IMR-90 (cell line): ENCODE results near the gene COA6. TPM values are rescaled to one million over a fixed set of nuclear protein-coding genes. Genes with fewer than 3 reads are reported as not detected.

Experiments used
- ATAC-seq: fragments of 200-7000 bp; cut with Tn5 transposase; 2 replicates; pipeline ENCODE4 v1.9.1; 2020; ENCODE audit warnings: low read depth, mild to moderate bottlenecking, moderate library complexity
- BruUV-seq: library from RNA; stranded (reverse); fragments of 400-500 nt; replicated peaks from 2 replicates; lab custom pipeline; 2021; lab: Mats Ljungman, UMichigan
- CTCF ChIA-PET: fragments of 300-600 bp; formaldehyde crosslinking; extraction: SDS; loops from one replicate; lab custom pipeline; 2021; ENCODE audit warnings: antibody characterized with exemption; lab: Yijun Ruan, JAX
- POLR2A ChIA-PET: fragments of 300-600 bp; sonication (Branson Sonifier 250); formaldehyde crosslinking; loops from one replicate; lab custom pipeline; 2022; ENCODE audit warnings: antibody characterized with exemption; ENCODE audit not compliant: unreplicated experiment; lab: Charles Lee
- DNase-seq: peaks from one replicate; pipeline ENCODE4 v3.0.0; 2013
- H2AFZ ChIP-seq: replicated peaks from 2 replicates; pipeline ENCODE3; 2013; ENCODE audit warnings: low read length, mild to moderate bottlenecking; ENCODE audit not compliant: poor library complexity
- H2AK5ac ChIP-seq: 2 replicates; pipeline ENCODE4 v1.6.1; 2013; ENCODE audit warnings: low read depth, low read length, inconsistent platforms
- H2AK9ac ChIP-seq: replicated peaks from 2 replicates; pipeline ENCODE3; 2013; ENCODE audit warnings: mild to moderate bottlenecking, low read depth, low read length, moderate library complexity; ENCODE audit not compliant: poor library complexity
- H2BK120ac ChIP-seq: 2 replicates; pipeline ENCODE4 v1.6.1; 2013; ENCODE audit warnings: low read depth, low read length, inconsistent platforms
- H2BK15ac ChIP-seq: 3 replicates; pipeline ENCODE4 v1.6.1; 2013; ENCODE audit warnings: low read depth, low read length, inconsistent platforms
- H2BK20ac ChIP-seq: 2 replicates; pipeline ENCODE4 v1.6.1; 2013; ENCODE audit warnings: low read depth, mild to moderate bottlenecking, inconsistent platforms, low read length, moderate library complexity
- H2BK5ac ChIP-seq: 2 replicates; pipeline ENCODE4 v1.6.1; 2013; ENCODE audit warnings: mild to moderate bottlenecking, low read depth, low read length, inconsistent platforms; ENCODE audit not compliant: poor library complexity, severe bottlenecking
- H3K14ac ChIP-seq: replicated peaks from 2 replicates; pipeline ENCODE4 v1.6.1; 2013; ENCODE audit warnings: low read depth, low read length, inconsistent platforms
- H3K18ac ChIP-seq: 2 replicates; pipeline ENCODE4 v1.6.1; 2013; ENCODE audit warnings: low read depth, low read length, control low read depth
- H3K23ac ChIP-seq: 2 replicates; pipeline ENCODE4 v1.6.1; 2013; ENCODE audit warnings: low read depth, low read length, inconsistent platforms
- H3K27ac ChIP-seq: 2 replicates; pipeline ENCODE4 v1.5.1; 2013; ENCODE audit warnings: mild to moderate bottlenecking, control low read depth, low read length; ENCODE audit not compliant: insufficient read depth
- H3K27me3 ChIP-seq: 2 replicates; pipeline ENCODE4 v1.6.1; 2013; ENCODE audit warnings: low read length; ENCODE audit not compliant: control insufficient read depth, insufficient read depth
- H3K36me3 ChIP-seq: 2 replicates; pipeline ENCODE4 v1.6.1; 2013; ENCODE audit warnings: low read length, mixed read lengths; ENCODE audit not compliant: control insufficient read depth, insufficient read depth
- H3K4ac ChIP-seq: 2 replicates; pipeline ENCODE4 v1.6.1; 2013; ENCODE audit warnings: low read depth, low read length, inconsistent platforms
- H3K4me1 ChIP-seq: 2 replicates; pipeline ENCODE4 v1.6.1; 2013; ENCODE audit warnings: low read length, mixed read lengths; ENCODE audit not compliant: control insufficient read depth, insufficient read depth
- H3K4me2 ChIP-seq: 2 replicates; pipeline ENCODE4 v1.6.1; 2013; ENCODE audit warnings: low read depth, mild to moderate bottlenecking, control low read depth, low read length, moderate library complexity
- H3K4me3 ChIP-seq: 2 replicates; pipeline ENCODE4 v1.5.1; 2013; ENCODE audit warnings: low read depth, mild to moderate bottlenecking, control low read depth, low read length, moderate library complexity; ENCODE audit not compliant: insufficient read depth
- H3K56ac ChIP-seq: 2 replicates; pipeline ENCODE4 v1.6.1; 2013; ENCODE audit warnings: low read length, inconsistent platforms; ENCODE audit not compliant: insufficient read depth; ENCODE audit errors: extremely low read depth
- H3K79me1 ChIP-seq, 2 experiments: 2 replicates each; pipeline ENCODE4 v1.6.1; 2013; ENCODE audit warnings: low read length in 2 of 2, inconsistent platforms in 1 of 2, low read depth in 1 of 2
- H3K9ac ChIP-seq: 2 replicates; pipeline ENCODE4 v1.6.1; 2013; ENCODE audit warnings: low read depth, low read length, control low read depth
- H3K9me1 ChIP-seq: 2 replicates; pipeline ENCODE4 v1.6.1; 2013; ENCODE audit warnings: low read length, inconsistent platforms; ENCODE audit not compliant: insufficient read depth
- H3K9me3 ChIP-seq: 2 replicates; pipeline ENCODE4 v1.6.1; 2013; ENCODE audit warnings: low read length; ENCODE audit not compliant: control insufficient read depth, insufficient read depth
- H4K20me1 ChIP-seq: 2 replicates; pipeline ENCODE4 v1.6.1; 2013; ENCODE audit warnings: low read length, inconsistent platforms; ENCODE audit not compliant: insufficient read depth
- H4K5ac ChIP-seq: 2 replicates; pipeline ENCODE4 v1.6.1; 2013; ENCODE audit warnings: mild to moderate bottlenecking, low read depth, low read length, control low read depth
- H4K8ac ChIP-seq, 2 experiments: 2 replicates each; pipeline ENCODE4 v1.6.1; 2013; ENCODE audit warnings: low read depth in 2 of 2, low read length in 2 of 2, control low read depth in 1 of 2, inconsistent platforms in 1 of 2
- H4K91ac ChIP-seq: 2 replicates; pipeline ENCODE4 v1.6.1; 2013; ENCODE audit warnings: low read depth, low read length, inconsistent platforms; ENCODE audit not compliant: insufficient read depth
- BHLHE40 ChIP-seq: fragments of 150-350 bp; IDR thresholded peaks from 2 replicates; pipeline ENCODE4 v1.6.1; 2016; ENCODE audit warnings: mild to moderate bottlenecking, low read depth, low read length
- CEBPB ChIP-seq: IDR thresholded peaks from 2 replicates; pipeline ENCODE4 v1.6.1; 2012; ENCODE audit warnings: low read depth, low read length, improper control_type of control experiment
- CHD1 ChIP-seq: IDR thresholded peaks from 2 replicates; pipeline ENCODE4 v1.6.1; 2012; ENCODE audit warnings: low read depth, low read length, improper control_type of control experiment
- FOS ChIP-seq: fragments of 150-350 bp; IDR thresholded peaks from 2 replicates; pipeline ENCODE4 v1.6.1; 2016; ENCODE audit warnings: low read depth, low read length
- MAFK ChIP-seq: IDR thresholded peaks from 2 replicates; pipeline ENCODE4 v1.6.1; 2012; ENCODE audit warnings: low read depth, low read length, improper control_type of control experiment
- MAZ ChIP-seq: IDR thresholded peaks from 2 replicates; pipeline ENCODE4 v1.6.1; 2012; ENCODE audit warnings: low read depth, mild to moderate bottlenecking, low read length, improper control_type of control experiment, moderate library complexity, borderline replicate concordance
- MXI1 ChIP-seq: IDR thresholded peaks from 2 replicates; pipeline ENCODE4 v1.6.1; 2012; ENCODE audit warnings: low read depth, mild to moderate bottlenecking, low read length, moderate library complexity, borderline replicate concordance
- NFE2L2 ChIP-seq: fragments of 150-350 bp; IDR thresholded peaks from 2 replicates; pipeline ENCODE4 v1.6.1; 2016; ENCODE audit warnings: low read depth, mild to moderate bottlenecking, low read length
- POLR2A ChIP-seq: IDR thresholded peaks from 2 replicates; pipeline ENCODE4 v1.6.1; 2012; ENCODE audit warnings: mild to moderate bottlenecking, low read depth, low read length
- RAD21 ChIP-seq: IDR thresholded peaks from 2 replicates; pipeline ENCODE4 v1.6.1; 2012; ENCODE audit warnings: low read length, improper control_type of control experiment
- RCOR1 ChIP-seq: IDR thresholded peaks from 2 replicates; pipeline ENCODE4 v1.6.1; 2012; ENCODE audit warnings: mild to moderate bottlenecking, low read length, improper control_type of control experiment; ENCODE audit not compliant: insufficient replicate concordance
- RFX5 ChIP-seq: IDR thresholded peaks from 2 replicates; pipeline ENCODE4 v1.8.0; 2012; ENCODE audit warnings: low read depth, mild to moderate bottlenecking, low read length, moderate library complexity
- SMC3 ChIP-seq: fragments of 150-350 bp; IDR thresholded peaks from 2 replicates; pipeline ENCODE4 v1.6.1; 2016; ENCODE audit warnings: low read depth, mild to moderate bottlenecking, antibody characterized with exemption, low read length, moderate library complexity
- WGBS, 2 experiments: methylation state at CpG; one replicate each; pipeline versions ENCODE4 v1.1.5 to v1.1.7; 2013; ENCODE audit warnings: missing lambda C conversion rate in 2 of 2; ENCODE audit not compliant: insufficient read length in 1 of 2; ENCODE audit errors: extremely low coverage in 2 of 2; 5-methylcytosine and 5-hydroxymethylcytosine counted together
- dilution Hi-C: fragments of 300-500 bp; cut with HindIII; formaldehyde crosslinking; loops from one replicate; pipeline ENCODE4 v1.14.3; 2018; ENCODE audit warnings: low sequenced_read_pairs; ENCODE audit not compliant: unreplicated experiment
- in situ Hi-C: fragments of 300-500 bp; cut with MboI; formaldehyde crosslinking; loops from 3 replicates; pipeline ENCODE4 v1.14.3; 2019; ENCODE audit warnings: low sequenced_read_pairs, inconsistent platforms, mixed read lengths
- intact Hi-C: fragments of 100-400 bp; cut with micrococcal nuclease; formaldehyde crosslinking; loops from 2 replicates; pipeline ENCODE4 v1.10.0; 2022
- polyA plus RNA-seq, 3 experiments: library from polyadenylated mRNA; depleted of rRNA; stranded (reverse); fragments of >200 nt; gene quantifications; 2 replicates each; pipeline ENCODE4 v1.2.3, GENCODE V29; 2012; ENCODE audit warnings: low replicate concordance in 1 of 3
- total RNA-seq: library from RNA; depleted of rRNA; stranded (reverse); fragments of >200 nt; gene quantifications from 2 replicates; pipeline ENCODE4 v1.2.3, GENCODE V29; 2012
- TF ChIP-seq, protein P1 (sequence below): fragments of 150-350 bp; IDR thresholded peaks from 2 replicates; pipeline ENCODE4 v1.6.1; 2016; ENCODE audit warnings: low read depth, mild to moderate bottlenecking, low read length, moderate library complexity, borderline replicate concordance
- TF ChIP-seq, protein P2 (sequence below): fragments of 150-350 bp; IDR thresholded peaks from 2 replicates; pipeline ENCODE4 v1.6.1; 2017; ENCODE audit warnings: mild to moderate bottlenecking, antibody characterized with exemption, low read length, low read depth

COA6 gene
- total and polyA plus RNA-seq, 2 of the 4 experiments (the other 2 are of a cell fraction), result 6.8 to 14.3 TPM

DNA sequence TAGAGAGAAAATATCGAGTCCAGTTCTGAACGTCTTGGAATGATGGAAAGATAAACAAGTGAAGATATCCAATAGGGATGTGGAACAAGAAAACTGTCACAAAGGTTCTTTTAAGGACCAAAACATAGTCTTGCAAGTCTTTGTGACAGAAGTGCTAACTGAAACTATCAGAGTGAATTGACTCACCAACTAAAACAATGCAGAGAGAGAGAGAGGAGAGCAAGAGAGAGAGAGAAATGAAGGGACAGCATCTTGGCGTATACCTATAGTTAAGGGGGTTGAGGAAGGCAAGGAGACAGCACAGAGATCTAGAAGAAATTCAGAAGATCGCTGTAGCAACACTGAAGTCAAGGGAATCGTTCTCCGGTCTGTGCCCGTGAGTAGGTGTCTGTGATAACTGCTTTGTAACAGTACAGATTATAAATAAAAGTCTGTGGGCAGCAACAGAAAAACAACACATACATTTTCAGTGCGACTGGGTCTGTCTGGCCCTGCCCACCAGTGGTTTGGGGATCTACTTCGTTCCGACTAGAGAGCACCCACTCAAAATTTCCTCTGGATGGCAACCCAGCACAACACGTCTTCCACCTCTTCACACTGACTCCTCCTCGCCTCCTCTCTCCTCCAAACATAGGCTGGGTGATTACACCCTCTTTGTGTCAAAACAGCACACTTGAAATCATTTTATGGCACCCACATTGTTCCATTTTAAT, 4.8 kb upstream of the COA6 start:
- H2BK120ac ChIP-seq, result peak overlapping the region; percentile 27; the same call in 1 of the 2 replicates
- in situ Hi-C loops (no loop called here), intact Hi-C loops (no loop called here), dilution Hi-C loops (no loop called here)
- no peaks in the 10 kb centered on the region for H3K9me3 ChIP-seq
- no peak overlapping the region for H2AK9ac ChIP-seq
- H3K36me3 ChIP-seq, result no peaks in the 10 kb centered on the region
- H2BK15ac ChIP-seq, result no peak overlapping the region
- H3K27me3 ChIP-seq, result no peaks in the 10 kb centered on the region
- no peak overlapping the region for H3K27ac ChIP-seq
- no TSS peak for BruUV-seq
- peaks cover 4 to 6% of the 10 kb centered on the region in 2 experiments; a peak in 1 of 4 replicates for H3K79me1 ChIP-seq
- POLR2A ChIA-PET, result no interaction called here
- CTCF ChIA-PET, result no interaction called here
- no peak overlapping the region for H3K9ac ChIP-seq
- H3K4me1 ChIP-seq, result no peaks in the 10 kb centered on the region
- H3K14ac ChIP-seq, result no peak overlapping the region
- H4K5ac ChIP-seq, result peak overlapping the region; percentile 73; the same call in 1 of the 2 replicates
- no peaks in the 10 kb centered on the region for H4K20me1 ChIP-seq
- peak overlapping the region; percentile 35 for H2BK5ac ChIP-seq
- H3K23ac ChIP-seq, result no peak overlapping the region
- no peak overlapping the region for H4K8ac ChIP-seq
- no peak overlapping the region for H4K91ac ChIP-seq
- no peak overlapping the region for H3K4me3 ChIP-seq
- peak overlapping the region; percentile 88 for H3K18ac ChIP-seq
- no peak overlapping the region for H3K56ac ChIP-seq
- ATAC-seq (no peak), DNase-seq (no peak)
- no peak overlapping the region for H3K4me2 ChIP-seq
- H2AK5ac ChIP-seq, result no peak overlapping the region
- no peak overlapping the region for H3K4ac ChIP-seq
- WGBS, 2 experiments, result 73% methylated on average over 4 of the region's 12 CpGs; no CpG with 5 or more reads in 1 of the 2 experiments
- peak overlapping the region; percentile 23; the same call in 1 of the 2 replicates for H2BK20ac ChIP-seq
- no peaks in the 10 kb centered on the region for H3K9me1 ChIP-seq
- no peak overlapping the region for H2AFZ ChIP-seq
- TF ChIP-seq CHD1 (no peak), MAZ (no peak), CEBPB (no peak), RAD21 (no peak), NFE2L2 (no peak), FOS (no peak), BHLHE40 (no peak), RFX5 (no peak), MXI1 (no peak), POLR2A (no peak), MAFK (no peak), SMC3 (no peak), RCOR1 (no peak)
- TF ChIP-seq, protein P1, sequence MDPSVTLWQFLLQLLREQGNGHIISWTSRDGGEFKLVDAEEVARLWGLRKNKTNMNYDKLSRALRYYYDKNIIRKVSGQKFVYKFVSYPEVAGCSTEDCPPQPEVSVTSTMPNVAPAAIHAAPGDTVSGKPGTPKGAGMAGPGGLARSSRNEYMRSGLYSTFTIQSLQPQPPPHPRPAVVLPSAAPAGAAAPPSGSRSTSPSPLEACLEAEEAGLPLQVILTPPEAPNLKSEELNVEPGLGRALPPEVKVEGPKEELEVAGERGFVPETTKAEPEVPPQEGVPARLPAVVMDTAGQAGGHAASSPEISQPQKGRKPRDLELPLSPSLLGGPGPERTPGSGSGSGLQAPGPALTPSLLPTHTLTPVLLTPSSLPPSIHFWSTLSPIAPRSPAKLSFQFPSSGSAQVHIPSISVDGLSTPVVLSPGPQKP, result no peak
- TF ChIP-seq, protein P2, sequence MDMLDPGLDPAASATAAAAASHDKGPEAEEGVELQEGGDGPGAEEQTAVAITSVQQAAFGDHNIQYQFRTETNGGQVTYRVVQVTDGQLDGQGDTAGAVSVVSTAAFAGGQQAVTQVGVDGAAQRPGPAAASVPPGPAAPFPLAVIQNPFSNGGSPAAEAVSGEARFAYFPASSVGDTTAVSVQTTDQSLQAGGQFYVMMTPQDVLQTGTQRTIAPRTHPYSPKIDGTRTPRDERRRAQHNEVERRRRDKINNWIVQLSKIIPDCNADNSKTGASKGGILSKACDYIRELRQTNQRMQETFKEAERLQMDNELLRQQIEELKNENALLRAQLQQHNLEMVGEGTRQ, result no peak
